CD4-positive, alpha-beta T cell treated with Interleukin-6 at 100 ng/mL for 8 hours (primary cell): ENCODE results near the gene TRIOBP.
"Not testable (repeated sequence)": the region's sequence is repeated elsewhere in the genome, so short reads cannot be mapped to it uniquely, and the experiment has no call there.

Experiments used
- DNase-seq: peaks from one replicate; pipeline ENCODE4 v3.0.0-alpha.2; 2020; ENCODE audit warnings: mixed read lengths, low spot score

Gene TRIOBP

GRCh38 chr22:37775785-37776638 is 79.2 kb downstream of the TRIOBP start:
- DNase-seq = no peak

GRCh38 chr22:37776639-37777005 is 79.8 kb downstream of the TRIOBP start:
- DNase-seq = no peak

GRCh38 chr22:37777122-37777687 is 80.4 kb downstream of the TRIOBP start:
- DNase-seq = no peak

- no peak for DNase-seq
These were observed 81.6 kb downstream of the TRIOBP start for GRCh38 chr22:37778370-37779009.

- no peak for DNase-seq
These were observed 84.7 kb downstream of the TRIOBP start for GRCh38 chr22:37781434-37782059.

- DNase-seq = no peak
These were observed 85.7 kb downstream of the TRIOBP start for GRCh38 chr22:37782340-37783168.

GRCh38 chr22:37784829-37785495 is 88.1 kb downstream of the TRIOBP start:
- no peak for DNase-seq

GRCh38 chr22:37790234-37790633 is 93.4 kb downstream of the TRIOBP start:
- no peak for DNase-seq

GRCh38 chr22:37792494-37792893 is 95.6 kb downstream of the TRIOBP start:
- no peak for DNase-seq

GRCh38 chr22:37794376-37794775 is 97.5 kb downstream of the TRIOBP start:
- no peak for DNase-seq

GRCh38 chr22:37796079-37796478 is 99.2 kb downstream of the TRIOBP start:
- DNase-seq = no peak

GRCh38 chr22:37797259-37797658 is 100.4 kb downstream of the TRIOBP start:
- DNase-seq = not testable (repeated sequence)

GRCh38 chr22:37797874-37798500 is 101.1 kb downstream of the TRIOBP start:
- no peak for DNase-seq

GRCh38 chr22:37799979-37800378 is 103.1 kb downstream of the TRIOBP start:
- not testable (repeated sequence) for DNase-seq

- DNase-seq = no peak
These were observed 105.1 kb downstream of the TRIOBP start for GRCh38 chr22:37801946-37802309.

GRCh38 chr22:37802310-37803194 is 105.7 kb downstream of the TRIOBP start:
- DNase-seq = no peak

- DNase-seq = no peak
These were observed 106.4 kb downstream of the TRIOBP start for GRCh38 chr22:37803195-37803638.

- DNase-seq = no peak
These were observed 106.9 kb downstream of the TRIOBP start for GRCh38 chr22:37803639-37804351.

GRCh38 chr22:37804352-37804880 is 107.6 kb downstream of the TRIOBP start:
- no peak for DNase-seq
